OCI-LY1 (cell line): ENCODE measurements around the gene ZNF778.

ENCODE experiments used
- H2AFZ ChIP-seq: fragments of 200-600 bp; sonication (generic), shearing (Covaris generic); 2 replicates; pipeline ENCODE4 v1.6.0; 2014; ENCODE audit warnings: antibody characterized with exemption, mild to moderate bottlenecking, low read length
- H3F3A ChIP-seq: fragments of 200-600 bp; sonication (generic), shearing (Covaris generic); 2 replicates; pipeline ENCODE4 v1.6.0; 2014; ENCODE audit warnings: mild to moderate bottlenecking, antibody characterized with exemption, low read length, moderate library complexity; ENCODE audit not compliant: insufficient read depth
- H3K27ac ChIP-seq: fragments of 200-600 bp; sonication (generic); 2 replicates; pipeline ENCODE4 v1.5.1; 2014; ENCODE audit warnings: low read length, mixed run types, mild to moderate bottlenecking, low read depth; ENCODE audit not compliant: poor library complexity, severe bottlenecking
- H3K27me3 ChIP-seq: fragments of 200-600 bp; sonication (generic); 2 replicates; pipeline ENCODE4 v1.6.0; 2014; ENCODE audit warnings: antibody characterized with exemption, mild to moderate bottlenecking, low read length, moderate library complexity; ENCODE audit not compliant: insufficient read depth
- H3K36me3 ChIP-seq: fragments of 200-600 bp; sonication (generic); 2 replicates; pipeline ENCODE4 v1.6.1; 2014; ENCODE audit warnings: mild to moderate bottlenecking, antibody characterized with exemption, low read length, moderate library complexity, mixed read lengths; ENCODE audit not compliant: insufficient read depth
- H3K4me1 ChIP-seq: fragments of 200-600 bp; sonication (generic); 2 replicates; pipeline ENCODE4 v1.5.1; 2014; ENCODE audit warnings: mild to moderate bottlenecking, low read length, moderate library complexity; ENCODE audit not compliant: insufficient read depth, severe bottlenecking
- H3K4me2 ChIP-seq: fragments of 200-600 bp; sonication (generic), shearing (Covaris generic); 2 replicates; pipeline ENCODE4 v1.6.1; 2014; ENCODE audit warnings: low read length
- H3K4me3 ChIP-seq: fragments of 200-600 bp; sonication (generic); 2 replicates; pipeline ENCODE4 v1.5.1; 2014; ENCODE audit warnings: low read length, low read depth, mild to moderate bottlenecking, mixed read lengths; ENCODE audit not compliant: poor library complexity, severe bottlenecking
- H3K79me2 ChIP-seq: fragments of 200-600 bp; shearing (Covaris generic); 2 replicates; pipeline ENCODE4 v1.6.1; 2016; ENCODE audit warnings: mixed run types, low read length, mixed read lengths; ENCODE audit not compliant: insufficient read depth
- H3K9ac ChIP-seq: fragments of 200-600 bp; sonication (generic), shearing (Covaris generic); 2 replicates; pipeline ENCODE4 v1.6.1; 2014; ENCODE audit warnings: mild to moderate bottlenecking, low read length, mixed read lengths
- H3K9me2 ChIP-seq: fragments of 200-600 bp; sonication (generic), shearing (Covaris generic); 2 replicates; pipeline ENCODE4 v1.6.1; 2014; ENCODE audit warnings: low read depth, mild to moderate bottlenecking, low read length, mixed read lengths
- H3K9me3 ChIP-seq: fragments of 200-600 bp; shearing (Covaris generic); 2 replicates; pipeline ENCODE4 v1.6.1; 2014; ENCODE audit warnings: low read length, mixed read lengths
- H4K20me1 ChIP-seq: fragments of 200-600 bp; sonication (generic), shearing (Covaris generic); 2 replicates; pipeline ENCODE4 v1.6.0; 2016; ENCODE audit warnings: mild to moderate bottlenecking, low read length; ENCODE audit not compliant: insufficient read depth
- CTCF ChIP-seq: fragments of 200-600 bp; sonication (generic), shearing (Covaris generic); IDR thresholded peaks from 2 replicates; pipeline ENCODE4 v1.5.1; 2017; ENCODE audit warnings: mild to moderate bottlenecking, antibody characterized with exemption, low read length, moderate library complexity, mixed read lengths
- EZH2 ChIP-seq: fragments of 200-600 bp; sonication (generic), shearing (Covaris generic); IDR thresholded peaks from 2 replicates; pipeline ENCODE4 v1.8.0; 2017; ENCODE audit warnings: borderline replicate concordance, mixed run types, mild to moderate bottlenecking, antibody characterized with exemption, low read length, moderate library complexity, mixed read lengths

ZNF778 gene

GRCh38 chr16:89198417-89199240, 18.9 kb upstream of the ZNF778 start:
- H3K36me3 ChIP-seq, result no peaks in the 10 kb centered on the region
- no peaks in the 10 kb centered on the region for H3K79me2 ChIP-seq
- TF ChIP-seq EZH2, result no peak
- TF ChIP-seq CTCF, result no peak
- H2AFZ ChIP-seq, result no peak overlapping the region
- no peak overlapping the region for H3K4me2 ChIP-seq
- no peaks in the 10 kb centered on the region for H4K20me1 ChIP-seq
- no peak overlapping the region for H3K27ac ChIP-seq
- no peaks in the 10 kb centered on the region; the same call in 1 of the 2 replicates for H3K27me3 ChIP-seq
- no peaks in the 10 kb centered on the region for H3K4me1 ChIP-seq
- no peaks in the 10 kb centered on the region for H3K9me2 ChIP-seq
- no peak overlapping the region for H3K4me3 ChIP-seq
- H3K9ac ChIP-seq, result no peak overlapping the region
- H3F3A ChIP-seq, result no peaks in the 10 kb centered on the region
- no peaks in the 10 kb centered on the region for H3K9me3 ChIP-seq

GRCh38 chr16:89199241-89200123, 18.0 kb upstream of the ZNF778 start:
- no peak overlapping the region for H2AFZ ChIP-seq
- no peak overlapping the region for H3K9ac ChIP-seq
- peak overlapping the region; percentile 38 for H3K4me3 ChIP-seq
- no peaks in the 10 kb centered on the region for H3K4me1 ChIP-seq
- H3K27me3 ChIP-seq, result no peaks in the 10 kb centered on the region; the same call in 1 of the 2 replicates
- no peaks in the 10 kb centered on the region for H3K79me2 ChIP-seq
- no peaks in the 10 kb centered on the region for H3F3A ChIP-seq
- no peaks in the 10 kb centered on the region for H3K9me3 ChIP-seq
- H3K27ac ChIP-seq, result no peak overlapping the region
- H3K4me2 ChIP-seq, result no peak overlapping the region
- no peak for TF ChIP-seq EZH2
- TF ChIP-seq CTCF, result no peak
- H4K20me1 ChIP-seq, result no peaks in the 10 kb centered on the region
- no peaks in the 10 kb centered on the region for H3K9me2 ChIP-seq
- no peaks in the 10 kb centered on the region for H3K36me3 ChIP-seq

- H2AFZ ChIP-seq, result no peak within 1 kb of the TSS
These were observed 17.2 kb upstream of the ZNF778 start, which contains the start of gene SLC22A31 for GRCh38 chr16:89200124-89200849. Gene SLC22A31, minus strand, starts transcription at chr16:89200537. Its CDS starts 36 bp downstream, at chr16:89200501.

More at GRCh38 chr16:89200124-89200849, 17.2 kb upstream of the ZNF778 start, which contains the start of gene SLC22A31:
- H3K36me3 ChIP-seq, result no peaks in the 10 kb centered on the region
- no peak within 1 kb of the TSS for H3K9ac ChIP-seq
- no peak for TF ChIP-seq EZH2
- TF ChIP-seq CTCF, result no peak
- H3K4me1 ChIP-seq, result no peaks in the 10 kb centered on the region
- H3K27me3 ChIP-seq, result no peaks in the 10 kb centered on the region; the same call in 1 of the 2 replicates
- H3K79me2 ChIP-seq, result no peaks in the 10 kb centered on the region
- peak within 1 kb of the TSS; percentile 38 for H3K4me3 ChIP-seq
- no peaks in the 10 kb centered on the region for H3K9me2 ChIP-seq
- no peak within 1 kb of the TSS for H3K27ac ChIP-seq
- H3F3A ChIP-seq, result no peaks in the 10 kb centered on the region
- no peaks in the 10 kb centered on the region for H3K9me3 ChIP-seq
- no peak within 1 kb of the TSS for H3K4me2 ChIP-seq
- no peaks in the 10 kb centered on the region for H4K20me1 ChIP-seq
